Dedifferentiated amniotic fluid mesenchymal stem cell (primary cell): ENCODE measurements around the gene STK17A.

ENCODE experiments used
- DNase-seq: peaks from one replicate; pipeline ENCODE4 v3.0.0-alpha.2; 2016; ENCODE audit errors: extremely low spot score

The STK17A gene

GRCh38 chr7:43582503-43583423, at the start of gene STK17A:
Gene STK17A, plus strand, starts transcription at chr7:43583108. Its CDS starts 136 bp downstream, at chr7:43583244.
- peak; percentile 83 for DNase-seq

GRCh38 chr7:43533801-43534479, 49.0 kb upstream of the STK17A start:
- DNase-seq: no peak

- DNase-seq: no peak
These were observed 47.9 kb upstream of the STK17A start for GRCh38 chr7:43535031-43535451.

- DNase-seq: peak; percentile 95
These were observed 46.9 kb upstream of the STK17A start for GRCh38 chr7:43535810-43536585.

- no peak for DNase-seq
These were observed 46.1 kb upstream of the STK17A start for GRCh38 chr7:43536773-43537172.

- DNase-seq: no peak
These were observed 45.0 kb upstream of the STK17A start for GRCh38 chr7:43537765-43538403.

GRCh38 chr7:43538404-43538771, 44.5 kb upstream of the STK17A start:
- DNase-seq: no peak

- no peak for DNase-seq
These were observed 42.4 kb upstream of the STK17A start for GRCh38 chr7:43540471-43540870.

- no peak for DNase-seq
These were observed 40.2 kb upstream of the STK17A start for GRCh38 chr7:43542716-43543115.

GRCh38 chr7:43546231-43546630, 36.7 kb upstream of the STK17A start:
- no peak for DNase-seq

- DNase-seq: no peak
These were observed 32.5 kb upstream of the STK17A start for GRCh38 chr7:43550427-43550826.

GRCh38 chr7:43552122-43552521, 30.8 kb upstream of the STK17A start:
- no peak for DNase-seq

- no peak for DNase-seq
These were observed 28.9 kb upstream of the STK17A start for GRCh38 chr7:43553999-43554398.

GRCh38 chr7:43554423-43554822, 28.5 kb upstream of the STK17A start:
- DNase-seq: no peak

- no peak for DNase-seq
These were observed 24.9 kb upstream of the STK17A start for GRCh38 chr7:43557831-43558495.

GRCh38 chr7:43559171-43559945, 23.6 kb upstream of the STK17A start:
- no peak for DNase-seq

- DNase-seq: no peak
These were observed 23.0 kb upstream of the STK17A start for GRCh38 chr7:43559946-43560335.

- DNase-seq: no peak
These were observed 22.1 kb upstream of the STK17A start for GRCh38 chr7:43560742-43561330.

- no peak for DNase-seq
These were observed 20.5 kb upstream of the STK17A start for GRCh38 chr7:43562383-43562782.

- DNase-seq: no peak
These were observed 17.1 kb upstream of the STK17A start for GRCh38 chr7:43565786-43566185.
